M059J (cell line): ENCODE measurements around the gene ADGRV1. TPM values are rescaled to one million over a fixed set of nuclear protein-coding genes. Genes with fewer than 3 reads are reported as not detected.
"Not testable (repeated sequence)": the region's sequence is repeated elsewhere in the genome, so short reads cannot be mapped to it uniquely, and the experiment has no call there.

Experiments used
- DNase-seq: peaks from one replicate; pipeline ENCODE4 v3.0.0-alpha.2; 2012; ENCODE audit warnings: low read depth
- total RNA-seq: library from RNA; depleted of rRNA; stranded (reverse); fragments of >200 nt; shearing (Covaris generic); gene quantifications from 2 replicates; pipeline ENCODE4 v1.2.3, GENCODE V29; 2014

ADGRV1 gene
- total RNA-seq, 1 experiment from 2014 or later: 0.47 TPM

- DNase-seq: no peak
Observed at GRCh38 chr5:90549729-90550275, 8.8 kb upstream of the ADGRV1 start.

- no peak for DNase-seq
Observed at GRCh38 chr5:90550963-90551362, 7.6 kb upstream of the ADGRV1 start.

- no peak for DNase-seq
Observed at GRCh38 chr5:90551376-90551775, 7.2 kb upstream of the ADGRV1 start.

GRCh38 chr5:90553711-90554110 is 4.9 kb upstream of the ADGRV1 start:
- DNase-seq: no peak

GRCh38 chr5:90554358-90555006 is 4.1 kb upstream of the ADGRV1 start:
- DNase-seq: no peak

- no peak for DNase-seq
Observed at GRCh38 chr5:90555666-90556065, 2.9 kb upstream of the ADGRV1 start.

GRCh38 chr5:90557391-90557790 is 1.2 kb upstream of the ADGRV1 start:
- no peak for DNase-seq

GRCh38 chr5:90557871-90558270 is 726 bp upstream of the ADGRV1 start:
- no peak for DNase-seq

- DNase-seq: no peak
Observed at GRCh38 chr5:90560771-90561170, 2.2 kb downstream of the ADGRV1 start.

GRCh38 chr5:90561766-90562165 is 3.2 kb downstream of the ADGRV1 start:
- no peak for DNase-seq

GRCh38 chr5:90562341-90562740 is 3.7 kb downstream of the ADGRV1 start:
- no peak for DNase-seq

- DNase-seq: no peak
Observed at GRCh38 chr5:90563108-90563507, 4.5 kb downstream of the ADGRV1 start.

GRCh38 chr5:90565491-90565890 is 6.9 kb downstream of the ADGRV1 start:
- no peak for DNase-seq

GRCh38 chr5:90569084-90569483 is 10.5 kb downstream of the ADGRV1 start:
- no peak for DNase-seq

- no peak for DNase-seq
Observed at GRCh38 chr5:90570034-90570433, 11.4 kb downstream of the ADGRV1 start.

GRCh38 chr5:90571147-90571773 is 12.7 kb downstream of the ADGRV1 start:
- DNase-seq: no peak

- DNase-seq: no peak
Observed at GRCh38 chr5:90575712-90576111, 17.1 kb downstream of the ADGRV1 start.

- not testable (repeated sequence) for DNase-seq
Observed at GRCh38 chr5:90576566-90576965, 18.0 kb downstream of the ADGRV1 start.

GRCh38 chr5:90579905-90580304 is 21.3 kb downstream of the ADGRV1 start:
- DNase-seq: not testable (repeated sequence)

- no peak for DNase-seq
Observed at GRCh38 chr5:90581956-90582355, 23.4 kb downstream of the ADGRV1 start.

- no peak for DNase-seq
Observed at GRCh38 chr5:90585337-90585986, 26.9 kb downstream of the ADGRV1 start.

- no peak for DNase-seq
Observed at GRCh38 chr5:90586469-90586868, 27.9 kb downstream of the ADGRV1 start.

GRCh38 chr5:90590170-90590569 is 31.6 kb downstream of the ADGRV1 start:
- DNase-seq: no peak
